Fibroblast of villous mesenchyme (primary cell): ENCODE results near the gene NOX5. TPM values are rescaled to one million over a fixed set of nuclear protein-coding genes. Genes with fewer than 3 reads are reported as not detected.
"Not testable (repeated sequence)": the region's sequence is repeated elsewhere in the genome, so short reads cannot be mapped to it uniquely, and the experiment has no call there.

Experiments used
- DNase-seq: peaks from one replicate; pipeline ENCODE4 v3.0.0-alpha.2; 2010; ENCODE audit warnings: low read depth
- H3K4me3 ChIP-seq: 2 replicates; pipeline ENCODE4 v1.5.1; 2011; ENCODE audit warnings: low read depth, mild to moderate bottlenecking, low read length
- total RNA-seq: library from RNA; depleted of rRNA; stranded (reverse); fragments of >200 nt; gene quantifications from 2 replicates; pipeline ENCODE4 v1.2.3, GENCODE V29; 2012
- TF ChIP-seq, protein P1 (sequence below): IDR thresholded peaks from 2 replicates; pipeline ENCODE4 v1.5.1; 2012; ENCODE audit warnings: low read depth, mild to moderate bottlenecking, low read length; ENCODE audit not compliant: insufficient read depth

The NOX5 gene
- total RNA-seq, 1 donor = 0.43 TPM

DNA sequence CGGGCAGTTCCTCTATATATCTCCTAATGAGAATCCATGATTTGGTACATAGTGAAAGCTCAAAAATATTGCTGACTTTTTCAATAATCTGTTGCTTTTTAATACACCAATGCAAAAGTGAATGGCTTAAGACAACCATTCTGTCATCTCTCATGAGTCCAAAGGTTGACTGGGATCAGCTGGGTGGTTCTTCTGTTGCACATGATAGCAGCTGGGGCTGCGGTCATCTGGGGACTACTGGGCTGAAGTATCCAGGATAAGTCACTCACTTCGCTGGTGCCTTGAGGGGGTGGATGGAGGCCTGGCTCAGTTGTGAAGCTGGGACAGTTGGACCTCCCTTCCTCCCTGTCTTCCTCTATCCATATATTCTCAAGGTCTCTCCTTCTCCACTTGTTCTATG is 53.7 kb downstream of the NOX5 start:
- no peak overlapping the region for H3K4me3 ChIP-seq
- DNase-seq = no peak
- TF ChIP-seq, protein P1, sequence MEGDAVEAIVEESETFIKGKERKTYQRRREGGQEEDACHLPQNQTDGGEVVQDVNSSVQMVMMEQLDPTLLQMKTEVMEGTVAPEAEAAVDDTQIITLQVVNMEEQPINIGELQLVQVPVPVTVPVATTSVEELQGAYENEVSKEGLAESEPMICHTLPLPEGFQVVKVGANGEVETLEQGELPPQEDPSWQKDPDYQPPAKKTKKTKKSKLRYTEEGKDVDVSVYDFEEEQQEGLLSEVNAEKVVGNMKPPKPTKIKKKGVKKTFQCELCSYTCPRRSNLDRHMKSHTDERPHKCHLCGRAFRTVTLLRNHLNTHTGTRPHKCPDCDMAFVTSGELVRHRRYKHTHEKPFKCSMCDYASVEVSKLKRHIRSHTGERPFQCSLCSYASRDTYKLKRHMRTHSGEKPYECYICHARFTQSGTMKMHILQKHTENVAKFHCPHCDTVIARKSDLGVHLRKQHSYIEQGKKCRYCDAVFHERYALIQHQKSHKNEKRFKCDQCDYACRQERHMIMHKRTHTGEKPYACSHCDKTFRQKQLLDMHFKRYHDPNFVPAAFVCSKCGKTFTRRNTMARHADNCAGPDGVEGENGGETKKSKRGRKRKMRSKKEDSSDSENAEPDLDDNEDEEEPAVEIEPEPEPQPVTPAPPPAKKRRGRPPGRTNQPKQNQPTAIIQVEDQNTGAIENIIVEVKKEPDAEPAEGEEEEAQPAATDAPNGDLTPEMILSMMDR = no peak

DNA sequence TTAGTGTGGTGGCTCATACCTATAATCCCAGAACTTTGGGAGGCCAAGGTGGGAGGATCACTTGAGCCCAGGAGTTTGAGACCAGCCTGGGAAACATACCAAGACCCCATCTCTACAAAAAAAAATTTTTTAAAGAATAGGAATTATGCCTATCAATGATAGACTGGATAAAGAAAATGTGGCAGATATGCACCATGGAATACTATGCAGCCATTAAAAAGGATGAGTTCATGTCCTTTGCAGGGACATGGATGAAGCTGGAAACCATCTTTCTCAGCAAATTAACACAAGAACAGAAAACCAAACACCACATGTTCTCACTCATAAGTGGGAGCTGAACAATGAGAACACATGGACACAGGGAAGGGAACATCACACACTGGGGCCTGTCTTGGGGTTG is 54.8 kb downstream of the NOX5 start:
- not testable (repeated sequence) for H3K4me3 ChIP-seq, DNase-seq

DNA sequence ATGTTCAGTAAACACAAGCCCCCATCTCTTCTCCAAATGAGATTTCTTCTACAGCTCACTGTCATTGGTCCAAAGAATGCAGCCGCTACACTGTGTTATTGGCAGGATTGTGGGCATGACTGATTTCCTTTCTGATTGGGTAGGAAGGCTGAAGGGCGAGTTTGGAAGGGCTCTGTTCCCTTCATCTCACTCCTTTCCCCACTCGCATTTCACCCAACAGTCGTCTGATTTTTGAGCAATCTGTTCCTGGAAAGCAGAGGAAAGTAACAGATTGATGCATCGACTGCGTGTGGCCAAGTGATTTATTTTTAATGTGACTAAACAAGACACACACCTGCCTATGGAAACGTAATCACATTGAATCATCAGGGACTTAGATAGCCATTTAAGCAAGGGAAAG is 55.5 kb downstream of the NOX5 start:
- no peak overlapping the region for H3K4me3 ChIP-seq
- TF ChIP-seq, protein P1 = no peak
- no peak for DNase-seq

DNA sequence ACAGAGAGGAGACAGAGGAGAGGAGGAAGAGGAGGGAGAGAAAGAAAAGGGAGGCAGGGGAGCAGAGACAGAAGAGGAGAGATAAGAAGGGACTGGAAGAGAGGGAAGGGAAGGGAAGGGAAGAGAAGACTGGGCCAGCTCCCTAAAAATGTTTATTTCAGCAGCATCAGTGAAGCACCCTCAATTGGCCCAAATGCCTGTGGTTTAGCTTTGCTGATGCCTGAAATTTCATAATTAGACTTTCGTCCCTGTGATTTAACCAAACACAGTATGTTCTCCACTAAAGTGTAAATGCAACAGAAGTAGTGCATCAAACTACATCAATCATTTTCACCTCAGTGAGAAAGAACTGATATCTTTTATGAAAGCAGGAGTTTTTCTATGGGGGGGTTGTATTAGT is 55.9 kb downstream of the NOX5 start:
- TF ChIP-seq, protein P1 = no peak

DNA sequence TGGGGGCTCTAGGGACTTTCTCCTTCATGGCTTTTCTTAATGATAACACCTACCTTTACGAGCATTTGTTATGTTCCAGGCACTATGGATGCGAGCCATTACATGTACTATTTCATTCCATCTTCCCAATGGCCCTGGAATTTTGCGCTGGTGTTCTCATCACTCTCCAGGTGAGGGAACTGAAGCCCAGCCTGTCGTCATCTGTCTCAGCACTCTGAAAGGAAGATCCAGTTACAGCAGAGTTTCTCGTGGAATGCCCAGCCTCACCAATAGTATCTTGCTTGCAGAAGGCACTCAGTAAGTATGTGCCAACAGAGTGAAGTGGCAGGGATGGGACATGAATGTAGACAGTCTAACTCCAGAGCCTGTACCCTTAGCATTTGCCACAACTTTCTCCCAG is 56.8 kb downstream of the NOX5 start:
- TF ChIP-seq, protein P1 = no peak
- DNase-seq = no peak
- no peak overlapping the region for H3K4me3 ChIP-seq

More for the DNA sequence above, 55.9 kb downstream of the NOX5 start:
- no peak for DNase-seq
- H3K4me3 ChIP-seq = no peak overlapping the region

DNA sequence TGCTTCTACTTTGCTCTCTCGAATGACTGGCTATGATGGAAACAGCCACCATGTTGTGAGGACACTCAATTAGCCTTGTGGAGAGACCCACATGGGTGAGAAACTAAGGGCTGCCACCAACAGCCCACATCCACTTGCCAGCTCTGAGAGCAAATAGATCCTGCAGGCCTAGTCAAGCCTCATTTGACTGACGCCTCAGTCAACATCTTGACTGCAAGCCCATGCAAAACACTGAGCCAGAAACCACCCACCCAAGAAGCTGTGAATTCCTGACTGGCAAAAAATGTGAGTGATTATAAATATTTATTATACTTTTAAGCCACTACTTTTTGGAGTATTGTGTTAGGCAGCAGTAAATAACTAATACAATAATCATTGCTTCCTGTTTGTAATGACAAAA is 58.4 kb downstream of the NOX5 start:
- TF ChIP-seq, protein P1 = no peak
- H3K4me3 ChIP-seq = no peak overlapping the region
- DNase-seq = no peak

DNA sequence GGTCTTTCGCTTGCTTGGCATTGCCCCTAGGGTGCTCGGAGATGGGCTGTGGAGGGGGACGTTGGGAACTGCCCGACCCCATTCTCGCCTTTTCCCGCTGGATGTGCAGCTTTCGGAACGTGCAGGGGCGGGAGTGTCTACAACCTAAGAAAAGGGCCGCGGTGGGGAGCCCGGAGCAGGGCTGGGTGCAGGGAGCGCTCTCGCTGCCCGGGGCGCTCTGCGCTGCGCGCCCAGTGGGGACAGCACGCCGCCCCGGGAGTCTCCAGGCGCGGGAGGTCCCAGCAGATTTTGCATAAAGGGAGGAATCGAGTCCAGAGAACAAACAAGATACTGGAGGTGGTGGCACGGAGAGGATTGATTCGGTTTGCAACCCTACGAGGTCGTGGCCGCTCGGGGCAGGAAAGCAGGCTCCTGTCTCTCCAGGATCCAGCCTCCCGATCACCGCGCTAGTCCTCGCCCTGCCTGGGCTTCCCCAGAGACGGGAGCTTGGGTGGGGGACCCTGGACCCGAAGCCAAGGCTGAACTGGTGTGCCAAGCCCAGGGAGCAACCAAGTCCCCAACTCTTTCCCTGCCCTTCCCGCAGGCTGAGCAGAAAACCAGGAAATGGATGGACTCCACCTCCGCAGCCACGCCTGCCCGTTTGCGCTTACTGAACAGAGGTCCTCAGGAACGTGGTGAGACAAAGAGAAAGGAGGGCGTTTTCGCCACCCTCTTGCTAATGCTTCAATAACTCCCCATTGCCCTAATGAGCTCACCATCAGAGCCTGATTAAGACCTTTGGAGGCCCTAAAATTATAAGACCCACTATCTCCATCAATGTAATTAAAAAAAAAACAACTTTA is 59.7 kb downstream of the NOX5 start:
- DNase-seq = peak; percentile 62
- TF ChIP-seq, protein P1 = no peak
- H3K4me3 ChIP-seq = peak overlapping the region; percentile 85
